Epithelial cell of proximal tubule (primary cell): ENCODE measurements around the gene VPS51. TPM values are rescaled to one million over a fixed set of nuclear protein-coding genes. Genes with fewer than 3 reads are reported as not detected.

Experiments
- DNase-seq: peaks from one replicate; pipeline ENCODE4 v3.0.0-alpha.2; 2011; ENCODE audit warnings: low read depth
- H3K4me3 ChIP-seq: 2 replicates; pipeline ENCODE4 v1.5.1; 2011; ENCODE audit warnings: low read depth, mild to moderate bottlenecking, low read length
- total RNA-seq: library from RNA; depleted of rRNA; stranded (reverse); fragments of >200 nt; gene quantifications from 2 replicates; pipeline ENCODE4 v1.2.3, GENCODE V29; 2015
- TF ChIP-seq, protein P1 (sequence below): conservative IDR thresholded peaks from 2 replicates; pipeline ENCODE4 v1.5.1; 2012; ENCODE audit warnings: low read depth, mild to moderate bottlenecking, low read length

The VPS51 gene
- 227 and 342 TPM in 2 replicates for total RNA-seq

DNA sequence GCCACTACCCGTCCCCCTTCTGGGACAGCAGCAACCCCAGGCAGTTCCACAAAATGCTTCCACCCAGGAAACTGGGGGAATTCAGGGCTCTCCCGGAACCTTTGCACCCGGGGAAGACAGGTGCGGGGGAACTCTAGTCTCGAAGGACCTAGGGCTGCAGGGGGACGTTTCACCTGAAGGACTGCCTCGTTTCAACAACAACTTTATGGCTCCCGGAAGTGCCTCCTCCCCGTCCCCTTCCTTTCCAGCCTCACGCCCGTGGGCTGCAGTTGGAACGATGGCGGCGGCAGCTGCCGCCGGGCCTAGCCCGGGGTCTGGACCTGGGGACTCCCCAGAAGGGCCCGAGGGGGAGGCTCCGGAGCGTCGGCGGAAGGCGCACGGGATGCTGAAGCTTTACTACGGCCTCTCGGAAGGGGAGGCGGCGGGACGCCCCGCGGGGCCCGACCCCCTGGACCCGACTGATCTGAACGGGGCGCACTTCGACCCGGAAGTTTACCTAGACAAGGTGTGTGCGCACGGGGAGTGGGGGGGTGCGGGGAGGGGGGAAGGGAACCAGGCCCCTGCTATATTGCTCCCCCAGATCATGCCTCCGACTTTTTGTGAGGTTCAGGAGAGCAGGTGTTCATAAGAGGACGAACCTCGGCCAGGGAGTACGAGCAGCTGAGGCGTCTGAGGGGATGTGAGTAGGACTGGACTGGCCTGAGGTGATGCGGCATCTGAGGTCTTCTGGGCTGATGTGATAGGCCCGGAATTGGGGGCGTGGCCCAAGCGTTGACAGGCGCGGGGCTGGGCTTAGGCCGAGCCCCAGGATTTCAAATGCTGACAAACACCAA, at the start of gene VPS51:
VPS51 (plus strand) TSS at position 241 of the 833 bp plus-strand sequence; CDS start at position 278, 37 bp downstream.
- DNase-seq, result no peak
- TF ChIP-seq, protein P1, sequence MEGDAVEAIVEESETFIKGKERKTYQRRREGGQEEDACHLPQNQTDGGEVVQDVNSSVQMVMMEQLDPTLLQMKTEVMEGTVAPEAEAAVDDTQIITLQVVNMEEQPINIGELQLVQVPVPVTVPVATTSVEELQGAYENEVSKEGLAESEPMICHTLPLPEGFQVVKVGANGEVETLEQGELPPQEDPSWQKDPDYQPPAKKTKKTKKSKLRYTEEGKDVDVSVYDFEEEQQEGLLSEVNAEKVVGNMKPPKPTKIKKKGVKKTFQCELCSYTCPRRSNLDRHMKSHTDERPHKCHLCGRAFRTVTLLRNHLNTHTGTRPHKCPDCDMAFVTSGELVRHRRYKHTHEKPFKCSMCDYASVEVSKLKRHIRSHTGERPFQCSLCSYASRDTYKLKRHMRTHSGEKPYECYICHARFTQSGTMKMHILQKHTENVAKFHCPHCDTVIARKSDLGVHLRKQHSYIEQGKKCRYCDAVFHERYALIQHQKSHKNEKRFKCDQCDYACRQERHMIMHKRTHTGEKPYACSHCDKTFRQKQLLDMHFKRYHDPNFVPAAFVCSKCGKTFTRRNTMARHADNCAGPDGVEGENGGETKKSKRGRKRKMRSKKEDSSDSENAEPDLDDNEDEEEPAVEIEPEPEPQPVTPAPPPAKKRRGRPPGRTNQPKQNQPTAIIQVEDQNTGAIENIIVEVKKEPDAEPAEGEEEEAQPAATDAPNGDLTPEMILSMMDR, result no peak
- peak within 1 kb of the TSS; percentile 81 for H3K4me3 ChIP-seq

DNA sequence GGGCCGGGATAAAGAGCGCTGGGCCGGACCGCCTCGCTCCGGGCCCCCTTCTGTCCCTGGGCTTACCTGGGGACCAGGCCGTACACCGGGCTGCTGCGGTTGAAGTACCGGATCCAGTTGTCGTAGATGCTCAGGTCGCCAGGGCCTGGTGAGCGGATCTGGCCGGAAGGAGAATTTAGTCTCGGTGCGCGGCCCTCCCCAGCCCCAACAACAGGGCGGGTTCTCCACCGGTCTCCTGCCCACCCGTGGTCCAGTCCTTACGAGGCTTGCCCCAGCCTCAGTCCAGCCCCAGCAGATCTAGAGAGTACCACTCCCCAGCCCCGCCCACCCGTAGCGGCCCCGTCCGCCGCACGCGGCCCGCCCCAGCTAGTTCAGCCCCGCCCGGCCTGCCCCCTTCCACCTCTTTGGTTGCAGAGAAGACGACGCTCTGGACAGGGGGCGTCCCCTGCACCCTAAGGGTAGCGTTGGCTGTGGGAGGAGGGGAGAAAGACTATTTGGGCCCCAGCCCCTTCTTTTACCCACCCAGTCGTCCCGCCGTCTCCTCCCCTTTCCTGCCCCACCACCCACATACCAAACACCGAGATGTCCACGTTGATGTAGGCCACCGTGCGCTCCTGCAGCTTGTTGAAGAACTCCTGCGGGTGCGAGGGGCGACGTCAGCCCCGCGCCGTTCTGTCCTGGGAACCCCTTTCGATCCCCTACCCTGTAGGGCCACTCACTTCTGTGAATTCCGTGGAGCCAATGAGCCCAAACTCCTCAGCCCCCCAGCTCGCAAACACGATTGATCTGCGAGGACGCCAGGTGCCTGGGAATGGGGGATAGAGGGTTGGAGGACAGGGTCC, 48.2 kb upstream of the VPS51 start:
- no peak for DNase-seq
- H3K4me3 ChIP-seq, result peak overlapping the region; percentile 23
- TF ChIP-seq, protein P1, result no peak

DNA sequence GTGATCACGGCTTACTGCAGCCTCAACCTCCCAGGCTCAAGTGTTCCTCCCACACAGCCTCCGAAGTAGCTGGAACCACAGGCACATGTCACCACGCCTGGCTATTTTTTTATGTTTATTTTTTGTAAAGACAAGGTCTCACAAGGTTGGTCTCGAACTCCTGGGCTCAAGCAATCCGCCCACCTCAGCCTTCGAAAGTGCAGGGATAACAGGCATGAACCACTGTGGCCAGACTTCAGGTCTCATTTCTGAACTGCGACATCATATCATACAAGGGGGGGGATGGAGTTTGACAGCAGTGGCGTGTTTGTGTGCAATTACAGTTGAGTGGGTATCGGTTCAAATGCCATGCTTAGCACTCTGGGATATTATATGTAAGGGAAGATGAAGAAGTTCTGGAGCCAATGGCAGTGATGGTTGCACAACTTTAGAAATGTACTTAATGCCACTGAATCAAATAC, 44.6 kb upstream of the VPS51 start:
- H3K4me3 ChIP-seq, result no peak overlapping the region
- no peak for DNase-seq
- TF ChIP-seq, protein P1, result no peak

DNA sequence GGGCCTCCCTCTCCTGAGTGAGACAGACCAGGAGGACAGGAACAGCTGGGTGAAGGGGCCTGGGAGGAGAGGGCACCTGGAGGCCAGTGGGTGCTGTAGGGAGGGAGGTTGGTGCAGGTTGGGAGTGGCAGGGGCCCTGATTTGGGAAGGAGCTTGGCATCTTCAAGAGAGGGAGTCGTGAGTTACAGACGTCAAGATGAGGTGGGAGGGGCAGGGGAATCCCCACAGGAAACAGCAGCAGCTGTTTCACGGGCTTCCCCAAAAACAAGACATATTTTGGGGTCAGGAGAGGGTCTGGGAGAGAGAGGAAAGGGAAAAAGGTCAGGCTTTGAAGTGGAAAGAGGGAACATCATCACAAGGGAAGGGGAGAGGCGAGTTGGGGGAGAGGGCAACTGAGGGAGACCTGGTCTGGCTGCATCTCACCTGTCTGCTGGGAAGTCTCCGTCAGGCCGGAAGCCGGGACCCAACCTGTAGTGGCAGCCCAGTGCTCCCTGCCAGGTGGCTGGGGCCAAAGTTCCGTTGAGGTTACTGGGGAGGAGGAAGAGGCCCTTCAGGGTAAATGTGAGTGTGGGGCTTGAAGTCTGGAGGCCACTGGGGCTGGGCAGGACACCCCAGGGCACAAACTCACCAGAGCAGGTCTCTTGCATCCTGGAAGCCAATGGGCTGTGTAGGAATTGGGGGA, 42.0 kb upstream of the VPS51 start:
- TF ChIP-seq, protein P1, result no peak
- no peak for DNase-seq

DNA sequence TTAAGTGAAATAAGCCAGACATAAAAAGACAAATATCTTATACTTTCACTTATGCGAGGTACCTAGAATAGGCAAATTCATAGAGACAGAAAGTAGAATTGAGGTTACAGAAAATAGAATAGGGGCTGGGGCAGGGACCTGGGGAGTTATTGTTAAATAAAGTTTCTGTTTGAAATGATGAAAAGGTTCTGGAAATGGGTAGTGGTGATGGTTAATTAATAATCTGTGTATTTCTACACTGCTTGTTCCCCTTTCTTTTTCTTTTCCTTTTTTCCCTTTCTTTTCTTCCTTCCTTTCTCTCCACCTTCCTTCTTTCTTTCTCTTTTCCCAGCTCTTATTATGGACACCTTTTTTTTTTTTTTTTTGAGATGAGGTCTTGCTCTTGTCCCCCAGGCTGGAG, 40.5 kb upstream of the VPS51 start:
- no peak overlapping the region for H3K4me3 ChIP-seq
- TF ChIP-seq, protein P1, result no peak
- DNase-seq, result no peak

More for the DNA sequence above, 42.0 kb upstream of the VPS51 start:
- H3K4me3 ChIP-seq, result no peak overlapping the region

DNA sequence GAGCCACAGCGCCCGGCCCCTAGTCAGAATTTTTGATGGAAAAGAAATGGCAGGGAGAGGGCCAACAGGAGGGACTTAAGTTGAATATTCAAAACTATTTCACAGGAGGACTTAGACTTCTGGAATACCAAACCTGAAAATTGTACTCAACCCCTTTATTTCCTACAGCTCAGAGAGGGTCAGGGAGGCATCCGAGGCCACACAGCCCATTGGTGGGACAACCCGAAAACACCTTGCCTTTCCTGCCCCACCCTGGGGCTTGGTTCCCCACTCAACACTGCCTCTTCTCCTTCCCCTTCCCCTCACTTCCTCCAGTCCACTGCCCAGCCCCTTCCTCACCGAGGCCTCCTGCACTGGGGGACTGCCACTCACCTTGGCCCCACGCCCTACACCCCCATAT, 39.0 kb upstream of the VPS51 start:
- TF ChIP-seq, protein P1, result no peak
- DNase-seq, result no peak
- no peak overlapping the region for H3K4me3 ChIP-seq
